NCI-H128 (cell line): ENCODE data around the gene ZNF438.

ENCODE experiments used
- DNase-seq: peaks from one replicate; lab custom pipeline; 2025; ENCODE audit not compliant: unreplicated experiment; lab: John Stamatoyannopoulos, UW

The ZNF438 gene

GRCh38 chr10:30828680-30829079 lies 203.0 kb downstream of the ZNF438 start:
- no peak for DNase-seq

GRCh38 chr10:30828164-30828563 lies 203.5 kb downstream of the ZNF438 start:
- DNase-seq, result no peak

- no peak for DNase-seq
These were observed 204.0 kb downstream of the ZNF438 start for GRCh38 chr10:30827531-30828120.

GRCh38 chr10:30826679-30827078 lies 205.0 kb downstream of the ZNF438 start:
- DNase-seq, result no peak

GRCh38 chr10:30825495-30825894 lies 206.2 kb downstream of the ZNF438 start:
- DNase-seq, result no peak

GRCh38 chr10:30825022-30825421 lies 206.6 kb downstream of the ZNF438 start:
- no peak for DNase-seq

- no peak for DNase-seq
These were observed 208.0 kb downstream of the ZNF438 start for GRCh38 chr10:30823651-30824050.

- no peak for DNase-seq
These were observed 208.8 kb downstream of the ZNF438 start for GRCh38 chr10:30822693-30823465.

GRCh38 chr10:30821994-30822692 lies 209.5 kb downstream of the ZNF438 start:
- no peak for DNase-seq

GRCh38 chr10:30821261-30821993 lies 210.2 kb downstream of the ZNF438 start:
- no peak for DNase-seq

- no peak for DNase-seq
These were observed 211.2 kb downstream of the ZNF438 start for GRCh38 chr10:30820261-30820991.

GRCh38 chr10:30819341-30820181 lies 212.1 kb downstream of the ZNF438 start:
- no peak for DNase-seq

- DNase-seq, result no peak
These were observed 212.8 kb downstream of the ZNF438 start for GRCh38 chr10:30818854-30819253.

- DNase-seq, result no peak
These were observed 213.5 kb downstream of the ZNF438 start for GRCh38 chr10:30818010-30818660.

GRCh38 chr10:30817541-30817940 lies 214.1 kb downstream of the ZNF438 start:
- DNase-seq, result no peak

- no peak for DNase-seq
These were observed 214.9 kb downstream of the ZNF438 start for GRCh38 chr10:30816820-30817171.

GRCh38 chr10:30816159-30816819 lies 215.4 kb downstream of the ZNF438 start:
- DNase-seq, result no peak

GRCh38 chr10:30813872-30814481 lies 217.7 kb downstream of the ZNF438 start:
- no peak for DNase-seq
